ENCODE data around the gene UBE2A. TPM values are rescaled to one million over a fixed set of nuclear protein-coding genes. Genes with fewer than 3 reads are reported as not detected.

Gene UBE2A
- total RNA-seq (10 to 100 TPM; 46.7 to 52.5 TPM), polyA plus RNA-seq (10 to 100 TPM; 43.9 to 51.0 TPM)

- Histone ChIP-seq H3K27ac (ENCODE audit: low read depth, low read length) (peak within 1 kb of the TSS; percentile 78), H3K27me3 (ENCODE audit: insufficient read depth, low read length) (no peaks in the 10 kb centered on the region), H3K4me3 (ENCODE audit: low read length in 2 of 2) (peak within 1 kb of the TSS in 1 of 2 donors; percentile 63), H3K9me3 (ENCODE audit: control insufficient read depth in 1 of 2, low read length in 2 of 2) (no peaks in the 10 kb centered on the region), H3K4me1 (ENCODE audit: insufficient read depth, low read length) (peaks cover 22% of the 10 kb centered on the region), H3K36me3 (ENCODE audit: insufficient read depth, low read length) (no peaks in the 10 kb centered on the region)
- Mint-ChIP-seq H3K27ac (peak within 1 kb of the TSS; percentile 88 to 98 (median 96)), H3K4me1 (peaks cover 2 to 33% (median 16%) of the 10 kb centered on the region in 4 donors), H3K36me3 (peaks cover 0 to 5% of the 10 kb centered on the region in 2 donors), H3K4me3 (peak within 1 kb of the TSS; percentile 85 to 94 (median 92)), H3K9me3 (no peaks in the 10 kb centered on the region), H3K27me3 (no peaks in the 10 kb centered on the region)
- DNase-seq: peak; percentile 86 to 89 (median 89)
- ChIA-PET CTCF (ENCODE audit: partially characterized antibody) (interaction anchor here (0.8 to 1.1 kb wide), 4 partner anchors 20 to 155 kb away, joined by 3 to 4 read pairs (median 4); partner anchors contain the start of gene SEPTIN6), POLR2A (ENCODE audit: partially characterized antibody) (interaction anchor here (0.5 to 2.8 kb wide), 30 partner anchors 10 to 1078 kb away, joined by 3 to 34 read pairs (median 4); partner anchors contain the start of genes NKRF, RPL39, SEPTIN6 and SLC25A5)
- intact Hi-C loops (cut with micrococcal nuclease): loop anchor here (1.0 to 10.0 kb wide), 4 partner anchors 9 to 600 kb away; partner anchors contain the start of genes LONRF3, NKRF and STEEP1
Measured at GRCh38 chrX:119574394-119575266, at the start of gene UBE2A. Gene UBE2A, plus strand, starts transcription at chrX:119574563. Its CDS starts 149 bp downstream, at chrX:119574712.

- Mint-ChIP-seq H3K4me3 (no peak overlapping the region), H3K9me3 (peaks cover 0 to 2% (median 0%) of the 10 kb centered on the region in 8 donors), H3K36me3 (peaks cover 1 to 5% of the 10 kb centered on the region in 2 donors), H3K27me3 (no peaks in the 10 kb centered on the region), H3K27ac (no peak overlapping the region), H3K4me1 (no peaks in the 10 kb centered on the region)
- no peak for DNase-seq
- no peak overlapping the region for H3K4me3 ChIP-seq (ENCODE audit: low read length in 2 of 2)
- no peaks in the 10 kb centered on the region for H3K9me3 ChIP-seq (ENCODE audit: control insufficient read depth in 1 of 2, low read length in 2 of 2)
- no peak overlapping the region for H3K27ac ChIP-seq (ENCODE audit: low read depth, low read length)
- ChIA-PET POLR2A (ENCODE audit: partially characterized antibody) (no interaction called here), CTCF (ENCODE audit: partially characterized antibody) (interaction anchor here (1.0 kb wide), 1 partner anchor 199 kb away, joined by 3 read pairs; no protein-coding TSS in a partner anchor)
- H3K36me3 ChIP-seq (ENCODE audit: insufficient read depth, low read length): no peaks in the 10 kb centered on the region
- no peaks in the 10 kb centered on the region for H3K27me3 ChIP-seq (ENCODE audit: insufficient read depth, low read length)
- H3K4me1 ChIP-seq (ENCODE audit: insufficient read depth, low read length): no peaks in the 10 kb centered on the region
- intact Hi-C loops (cut with micrococcal nuclease): no loop called here
Measured at GRCh38 chrX:119529345-119530276, 44.8 kb upstream of the UBE2A start.

DNA sequence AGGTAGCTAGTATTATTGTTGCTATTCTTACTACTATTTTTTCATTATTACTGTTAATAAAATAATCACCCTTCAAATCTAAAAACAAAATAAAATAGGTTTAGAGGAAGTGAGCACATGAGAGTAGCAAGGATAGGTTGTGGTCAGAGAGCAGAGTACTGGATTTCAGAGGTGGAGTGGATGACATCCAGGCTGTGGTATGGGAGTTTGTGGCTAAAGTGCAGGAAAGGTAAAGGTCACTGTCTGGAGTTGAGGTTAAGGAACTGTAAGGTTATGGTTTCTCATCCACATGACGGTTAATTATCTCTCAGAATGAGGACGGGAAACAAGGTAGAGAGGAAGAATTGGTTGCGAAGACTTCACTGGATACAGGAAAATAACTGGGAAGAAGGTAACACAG is 36.9 kb upstream of the UBE2A start:
- Mint-ChIP-seq H3K4me1 (no peaks in the 10 kb centered on the region), H3K27me3 (no peaks in the 10 kb centered on the region), H3K9me3 (peaks cover 0 to 2% (median 0%) of the 10 kb centered on the region in 8 donors), H3K4me3 (no peak overlapping the region), H3K27ac (no peak overlapping the region), H3K36me3 (peaks cover 12 to 37% of the 10 kb centered on the region in 2 donors)
- POLR2A ChIA-PET (ENCODE audit: partially characterized antibody): no interaction called here
- no peak for DNase-seq
- intact Hi-C loops (cut with micrococcal nuclease): no loop called here
- CTCF ChIA-PET (ENCODE audit: partially characterized antibody): no interaction called here
- no peaks in the 10 kb centered on the region for H3K9me3 ChIP-seq (ENCODE audit: control insufficient read depth in 1 of 2, low read length in 2 of 2)
- H3K27me3 ChIP-seq (ENCODE audit: insufficient read depth, low read length): no peaks in the 10 kb centered on the region
- H3K27ac ChIP-seq (ENCODE audit: low read depth, low read length): no peak overlapping the region
- peaks cover 4% of the 10 kb centered on the region for H3K36me3 ChIP-seq (ENCODE audit: insufficient read depth, low read length)
- no peaks in the 10 kb centered on the region for H3K4me1 ChIP-seq (ENCODE audit: insufficient read depth, low read length)
- no peak overlapping the region for H3K4me3 ChIP-seq (ENCODE audit: low read length in 2 of 2)

GRCh38 chrX:119539872-119540271 is 34.5 kb upstream of the UBE2A start:
- Histone ChIP-seq H3K27me3 (ENCODE audit: insufficient read depth, low read length) (no peaks in the 10 kb centered on the region), H3K27ac (ENCODE audit: low read depth, low read length) (no peak overlapping the region), H3K36me3 (ENCODE audit: insufficient read depth, low read length) (peaks cover 4% of the 10 kb centered on the region), H3K4me1 (ENCODE audit: insufficient read depth, low read length) (no peaks in the 10 kb centered on the region), H3K9me3 (ENCODE audit: control insufficient read depth in 1 of 2, low read length in 2 of 2) (no peaks in the 10 kb centered on the region), H3K4me3 (ENCODE audit: low read length in 2 of 2) (no peak overlapping the region)
- no peaks in the 10 kb centered on the region for H3K4me1 Mint-ChIP-seq
- intact Hi-C loops (cut with micrococcal nuclease): no loop called here
- no peak overlapping the region for H3K27ac Mint-ChIP-seq
- ChIA-PET POLR2A (ENCODE audit: partially characterized antibody) (no interaction called here), CTCF (ENCODE audit: partially characterized antibody) (no interaction called here)
- peaks cover 12 to 37% of the 10 kb centered on the region in 2 donors for H3K36me3 Mint-ChIP-seq
- no peaks in the 10 kb centered on the region for H3K27me3 Mint-ChIP-seq
- no peaks in the 10 kb centered on the region for H3K9me3 Mint-ChIP-seq
- no peak overlapping the region for H3K4me3 Mint-ChIP-seq
- DNase-seq: no peak

DNA sequence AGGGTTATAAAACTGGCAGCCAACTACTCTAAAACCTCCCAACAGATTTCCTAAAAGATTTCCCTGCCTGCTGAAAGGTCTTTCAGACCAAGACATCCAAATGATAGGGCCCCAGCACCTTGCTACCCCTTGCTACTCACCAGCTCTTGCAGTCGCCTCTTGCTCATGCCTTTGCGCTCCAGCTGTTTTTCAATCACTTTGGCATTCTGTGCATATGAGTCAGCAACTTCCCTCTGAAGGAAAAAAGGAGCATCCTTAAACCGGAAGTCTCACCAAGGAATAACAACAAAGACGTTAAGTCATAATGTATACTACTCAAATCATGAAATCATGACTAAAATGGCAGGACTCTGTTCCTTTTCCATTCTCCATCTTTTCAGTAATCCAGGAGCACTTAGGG is 33.2 kb upstream of the UBE2A start:
- no peak overlapping the region for H3K4me3 ChIP-seq (ENCODE audit: low read length in 2 of 2)
- H3K4me1 ChIP-seq (ENCODE audit: insufficient read depth, low read length): no peaks in the 10 kb centered on the region
- Mint-ChIP-seq H3K4me1 (no peaks in the 10 kb centered on the region), H3K4me3 (no peak overlapping the region), H3K27ac (no peak overlapping the region), H3K9me3 (no peaks in the 10 kb centered on the region), H3K36me3 (peaks cover 8 to 32% of the 10 kb centered on the region in 2 donors), H3K27me3 (no peaks in the 10 kb centered on the region)
- DNase-seq: no peak
- no peaks in the 10 kb centered on the region for H3K27me3 ChIP-seq (ENCODE audit: insufficient read depth, low read length)
- ChIA-PET POLR2A (ENCODE audit: partially characterized antibody) (no interaction called here), CTCF (ENCODE audit: partially characterized antibody) (no interaction called here)
- no peak overlapping the region for H3K27ac ChIP-seq (ENCODE audit: low read depth, low read length)
- H3K36me3 ChIP-seq (ENCODE audit: insufficient read depth, low read length): peaks cover 4% of the 10 kb centered on the region
- intact Hi-C loops (cut with micrococcal nuclease): no loop called here
- no peaks in the 10 kb centered on the region for H3K9me3 ChIP-seq (ENCODE audit: control insufficient read depth in 1 of 2, low read length in 2 of 2)

DNA sequence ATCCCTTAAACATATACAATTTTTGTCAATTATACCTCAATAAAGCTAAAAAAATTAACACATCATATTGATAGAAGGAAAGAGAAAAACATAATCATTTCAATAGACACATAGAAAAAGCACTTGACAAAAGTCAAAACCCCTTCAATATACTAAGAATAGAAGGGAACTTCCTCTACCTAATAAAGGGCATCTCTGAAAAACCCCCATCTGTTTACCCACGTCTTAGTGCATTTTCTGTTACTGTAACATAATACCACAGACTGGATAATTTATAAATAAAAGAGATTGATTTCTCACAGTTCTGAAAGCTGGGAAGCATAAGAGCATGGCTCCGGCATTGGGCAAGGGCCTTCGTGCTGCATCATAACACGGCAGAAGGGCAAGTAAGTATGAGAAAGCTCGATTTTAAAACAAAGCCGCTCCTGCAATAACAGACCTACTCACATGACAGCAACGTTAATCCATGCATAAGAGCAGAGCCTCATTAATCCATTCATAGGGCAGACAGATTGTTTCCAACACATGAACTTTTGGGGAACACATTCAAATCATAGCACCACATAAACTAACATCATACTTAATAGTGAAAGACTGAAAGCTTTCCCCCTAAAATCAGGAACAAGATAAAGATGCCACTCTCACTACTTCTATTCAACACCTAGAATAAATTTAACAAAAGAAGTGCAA is 24.9 kb upstream of the UBE2A start:
- H3K4me3 Mint-ChIP-seq: peak overlapping the region in 2 of 8 donors; percentile 17 to 20
- no peak overlapping the region for H3K27ac ChIP-seq (ENCODE audit: low read depth, low read length)
- CTCF ChIA-PET (ENCODE audit: partially characterized antibody): interaction anchor here (1.4 kb wide), 1 partner anchor 67 kb away, joined by 3 read pairs; no protein-coding TSS in a partner anchor

More for the DNA sequence above, 24.9 kb upstream of the UBE2A start:
- POLR2A ChIA-PET (ENCODE audit: partially characterized antibody): interaction anchor here (0.8 kb wide), 1 partner anchor 25 kb away, joined by 3 read pairs; the partner anchor contains the start of gene UBE2A
- H3K4me1 Mint-ChIP-seq: peaks cover 3 to 9% (median 5%) of the 10 kb centered on the region in 4 donors
- intact Hi-C loops (cut with micrococcal nuclease): no loop called here
- H3K27me3 Mint-ChIP-seq: no peaks in the 10 kb centered on the region
- no peak for DNase-seq
- no peaks in the 10 kb centered on the region for H3K9me3 Mint-ChIP-seq
- Histone ChIP-seq H3K4me3 (ENCODE audit: low read length in 2 of 2) (no peak overlapping the region), H3K4me1 (ENCODE audit: insufficient read depth, low read length) (no peaks in the 10 kb centered on the region), H3K9me3 (ENCODE audit: control insufficient read depth in 1 of 2, low read length in 2 of 2) (no peaks in the 10 kb centered on the region), H3K36me3 (ENCODE audit: insufficient read depth, low read length) (no peaks in the 10 kb centered on the region), H3K27me3 (ENCODE audit: insufficient read depth, low read length) (no peaks in the 10 kb centered on the region)
- H3K36me3 Mint-ChIP-seq: peaks cover 0 to 12% of the 10 kb centered on the region in 2 donors
- no peak overlapping the region for H3K27ac Mint-ChIP-seq

Data from CD4-positive, alpha-beta memory T cell (primary cell).